GM19328 (cell line): Measurements from ENCODE around the gene REXO1.
"Not testable (repeated sequence)": the region's sequence is repeated elsewhere in the genome, so short reads cannot be mapped to it uniquely, and the experiment has no call there.

Experiments
- ATAC-seq: cut with Tn5 transposase; IDR thresholded peaks from one replicate; pipeline ENCODE4 v1.9.1; 2021; ENCODE audit warnings: mild to moderate bottlenecking, moderate library complexity; ENCODE audit not compliant: unreplicated experiment

REXO1 gene

GRCh38 chr19:1799695-1800342 lies 48.5 kb downstream of the REXO1 start:
- no peak for ATAC-seq

GRCh38 chr19:1797313-1797712 lies 51.0 kb downstream of the REXO1 start:
- ATAC-seq, result not testable (repeated sequence)

GRCh38 chr19:1796395-1797142 lies 51.7 kb downstream of the REXO1 start:
- no peak for ATAC-seq

GRCh38 chr19:1794424-1795172 lies 53.7 kb downstream of the REXO1 start:
- no peak for ATAC-seq

GRCh38 chr19:1791879-1792278 lies 56.4 kb downstream of the REXO1 start:
- no peak for ATAC-seq

- no peak for ATAC-seq
These were observed 58.1 kb downstream of the REXO1 start for GRCh38 chr19:1790054-1790792.

- ATAC-seq, result no peak
These were observed 58.8 kb downstream of the REXO1 start for GRCh38 chr19:1789261-1790041.

- ATAC-seq, result no peak
These were observed 61.2 kb downstream of the REXO1 start for GRCh38 chr19:1787116-1787515.

GRCh38 chr19:1786668-1787067 lies 61.6 kb downstream of the REXO1 start:
- no peak for ATAC-seq

- ATAC-seq, result no peak
These were observed 63.0 kb downstream of the REXO1 start for GRCh38 chr19:1785310-1785709.

GRCh38 chr19:1783874-1784273 lies 64.4 kb downstream of the REXO1 start:
- no peak for ATAC-seq

GRCh38 chr19:1783354-1783753 lies 64.9 kb downstream of the REXO1 start:
- ATAC-seq, result no peak

- ATAC-seq, result no peak
These were observed 65.8 kb downstream of the REXO1 start for GRCh38 chr19:1782521-1782920.

- no peak for ATAC-seq
These were observed 67.9 kb downstream of the REXO1 start for GRCh38 chr19:1780272-1780958.

- ATAC-seq, result no peak
These were observed 68.7 kb downstream of the REXO1 start for GRCh38 chr19:1779574-1779973.

- ATAC-seq, result no peak
These were observed 71.1 kb downstream of the REXO1 start for GRCh38 chr19:1777149-1777548.

- no peak for ATAC-seq
These were observed 71.6 kb downstream of the REXO1 start for GRCh38 chr19:1776606-1777147.

GRCh38 chr19:1775951-1776605 lies 72.2 kb downstream of the REXO1 start:
- no peak for ATAC-seq
